A549 (cell line): Measurements from ENCODE around the gene GRK1.

ENCODE experiments used
- CBX2 ChIP-seq: fragments of 200-600 bp; sonication (generic); IDR thresholded peaks from 2 replicates; pipeline ENCODE4 v1.6.1; 2016; ENCODE audit warnings: low read depth, mild to moderate bottlenecking, borderline replicate concordance
- CHD2 ChIP-seq: fragments of 150-350 bp; IDR thresholded peaks from 2 replicates; pipeline ENCODE4 v1.6.1; 2014; ENCODE audit warnings: low read length; ENCODE audit not compliant: partially characterized antibody
- EHMT2 ChIP-seq: fragments of 200-600 bp; sonication (generic); IDR thresholded peaks from 2 replicates; pipeline ENCODE4 v1.6.1; 2016; ENCODE audit warnings: antibody characterized with exemption, low read depth, mild to moderate bottlenecking, moderate library complexity
- EP300 ChIP-seq, 2 experiments: fragments of >200 bp; sonication (Bioruptor Twin); formaldehyde crosslinking; IDR thresholded peaks; 2 replicates in 1 of 2; 3 replicates in 1 of 2; pipeline ENCODE4 v1.6.1; 2016 to 2017
- NPAS2 ChIP-seq: fragments of 250-450 bp; sonication (Bioruptor Pico); IDR thresholded peaks from 2 replicates; pipeline ENCODE4 v1.8.0; 2022; ENCODE audit warnings: mild to moderate bottlenecking, moderate library complexity, borderline replicate concordance
- PHF8 ChIP-seq: fragments of 200-600 bp; sonication (generic); IDR thresholded peaks from 2 replicates; pipeline ENCODE4 v1.6.1; 2016; ENCODE audit warnings: low read depth, mild to moderate bottlenecking, antibody characterized with exemption, moderate library complexity, borderline replicate concordance
- TP53 ChIP-seq: fragments of 250-450 bp; sonication (Bioruptor Pico); IDR thresholded peaks from 2 replicates; pipeline ENCODE4 v1.5.0; 2021; ENCODE audit warnings: mild to moderate bottlenecking, moderate library complexity
- ZFP36 ChIP-seq: fragments of 450-650 bp; IDR thresholded peaks from 2 replicates; pipeline ENCODE4 v1.6.1; 2014; ENCODE audit warnings: borderline replicate concordance; ENCODE audit not compliant: partially characterized antibody
- TF ChIP-seq, protein P1 (sequence below): fragments of >200 bp; sonication (Bioruptor Twin); formaldehyde crosslinking; IDR thresholded peaks from 3 replicates; pipeline ENCODE4 v1.5.1; 2016
- TF ChIP-seq, protein P2 (sequence below): fragments of 450-650 bp; IDR thresholded peaks from 2 replicates; pipeline ENCODE4 v1.6.1; 2014; ENCODE audit warnings: antibody characterized with exemption
- TF ChIP-seq, protein P3 (sequence below): fragments of 200-600 bp; sonication (generic); IDR thresholded peaks from 2 replicates; pipeline ENCODE4 v1.6.1; 2016; ENCODE audit warnings: antibody characterized with exemption, mild to moderate bottlenecking, moderate library complexity
- TF ChIP-seq, protein P4 (sequence below): fragments of 250-450 bp; sonication (Bioruptor Pico); IDR thresholded peaks from 2 replicates; pipeline ENCODE4 v1.5.0; 2021; ENCODE audit warnings: mild to moderate bottlenecking, moderate library complexity, borderline replicate concordance

DNA sequence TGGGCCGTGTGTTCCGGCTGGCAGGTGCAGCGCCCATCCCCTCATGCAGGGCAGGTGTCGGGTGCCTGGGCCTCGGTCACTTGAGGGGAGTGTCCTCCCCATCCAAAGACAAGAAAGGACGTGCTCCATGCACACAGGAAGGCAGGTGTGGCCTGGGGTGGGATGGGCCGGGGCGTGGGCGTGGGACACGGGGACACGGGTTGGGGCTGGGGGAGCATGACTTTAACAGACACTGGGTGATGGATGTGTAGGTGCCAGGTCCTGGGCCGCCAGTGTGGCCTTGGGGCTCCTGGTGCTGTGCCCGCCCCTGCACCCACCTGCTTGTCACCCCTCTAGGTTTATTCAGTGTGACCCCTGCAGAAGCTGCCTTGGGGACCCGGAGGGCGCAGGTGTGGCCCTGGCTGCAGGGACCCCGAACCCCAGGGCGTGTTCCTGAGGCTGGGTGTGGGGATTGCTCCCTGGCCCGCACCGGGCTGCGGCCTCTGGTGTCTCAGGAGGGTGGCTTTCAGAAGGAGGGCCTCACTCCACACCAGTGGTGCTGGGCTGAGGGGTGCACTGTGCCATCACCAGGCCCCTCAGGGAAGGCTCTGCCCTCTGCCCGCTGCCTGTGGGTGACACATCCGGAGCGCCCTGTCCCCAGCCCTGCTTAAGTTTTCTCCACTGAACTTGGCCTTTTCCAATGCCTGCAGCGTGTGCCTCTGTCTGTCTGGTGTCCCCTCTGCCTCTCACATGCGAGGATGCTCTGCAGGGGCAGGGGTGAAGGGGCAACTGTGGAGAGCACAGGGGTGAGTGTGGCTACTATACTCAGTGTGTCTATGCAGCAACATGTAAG is 97.2 kb downstream of the GRK1 start:
- TF ChIP-seq EHMT2, result no peak
- TF ChIP-seq, protein P1, sequence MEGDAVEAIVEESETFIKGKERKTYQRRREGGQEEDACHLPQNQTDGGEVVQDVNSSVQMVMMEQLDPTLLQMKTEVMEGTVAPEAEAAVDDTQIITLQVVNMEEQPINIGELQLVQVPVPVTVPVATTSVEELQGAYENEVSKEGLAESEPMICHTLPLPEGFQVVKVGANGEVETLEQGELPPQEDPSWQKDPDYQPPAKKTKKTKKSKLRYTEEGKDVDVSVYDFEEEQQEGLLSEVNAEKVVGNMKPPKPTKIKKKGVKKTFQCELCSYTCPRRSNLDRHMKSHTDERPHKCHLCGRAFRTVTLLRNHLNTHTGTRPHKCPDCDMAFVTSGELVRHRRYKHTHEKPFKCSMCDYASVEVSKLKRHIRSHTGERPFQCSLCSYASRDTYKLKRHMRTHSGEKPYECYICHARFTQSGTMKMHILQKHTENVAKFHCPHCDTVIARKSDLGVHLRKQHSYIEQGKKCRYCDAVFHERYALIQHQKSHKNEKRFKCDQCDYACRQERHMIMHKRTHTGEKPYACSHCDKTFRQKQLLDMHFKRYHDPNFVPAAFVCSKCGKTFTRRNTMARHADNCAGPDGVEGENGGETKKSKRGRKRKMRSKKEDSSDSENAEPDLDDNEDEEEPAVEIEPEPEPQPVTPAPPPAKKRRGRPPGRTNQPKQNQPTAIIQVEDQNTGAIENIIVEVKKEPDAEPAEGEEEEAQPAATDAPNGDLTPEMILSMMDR, result no peak
- TF ChIP-seq NPAS2 (CRISPR knock-in tag), result no peak
- no peak for TF ChIP-seq TP53
- TF ChIP-seq CHD2, result no peak
- no peak for TF ChIP-seq EP300 (IDR thresholded peaks at IDR 0.05)
- TF ChIP-seq, protein P2, sequence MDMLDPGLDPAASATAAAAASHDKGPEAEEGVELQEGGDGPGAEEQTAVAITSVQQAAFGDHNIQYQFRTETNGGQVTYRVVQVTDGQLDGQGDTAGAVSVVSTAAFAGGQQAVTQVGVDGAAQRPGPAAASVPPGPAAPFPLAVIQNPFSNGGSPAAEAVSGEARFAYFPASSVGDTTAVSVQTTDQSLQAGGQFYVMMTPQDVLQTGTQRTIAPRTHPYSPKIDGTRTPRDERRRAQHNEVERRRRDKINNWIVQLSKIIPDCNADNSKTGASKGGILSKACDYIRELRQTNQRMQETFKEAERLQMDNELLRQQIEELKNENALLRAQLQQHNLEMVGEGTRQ, result no peak
- TF ChIP-seq PHF8, result no peak
- TF ChIP-seq, protein P3, sequence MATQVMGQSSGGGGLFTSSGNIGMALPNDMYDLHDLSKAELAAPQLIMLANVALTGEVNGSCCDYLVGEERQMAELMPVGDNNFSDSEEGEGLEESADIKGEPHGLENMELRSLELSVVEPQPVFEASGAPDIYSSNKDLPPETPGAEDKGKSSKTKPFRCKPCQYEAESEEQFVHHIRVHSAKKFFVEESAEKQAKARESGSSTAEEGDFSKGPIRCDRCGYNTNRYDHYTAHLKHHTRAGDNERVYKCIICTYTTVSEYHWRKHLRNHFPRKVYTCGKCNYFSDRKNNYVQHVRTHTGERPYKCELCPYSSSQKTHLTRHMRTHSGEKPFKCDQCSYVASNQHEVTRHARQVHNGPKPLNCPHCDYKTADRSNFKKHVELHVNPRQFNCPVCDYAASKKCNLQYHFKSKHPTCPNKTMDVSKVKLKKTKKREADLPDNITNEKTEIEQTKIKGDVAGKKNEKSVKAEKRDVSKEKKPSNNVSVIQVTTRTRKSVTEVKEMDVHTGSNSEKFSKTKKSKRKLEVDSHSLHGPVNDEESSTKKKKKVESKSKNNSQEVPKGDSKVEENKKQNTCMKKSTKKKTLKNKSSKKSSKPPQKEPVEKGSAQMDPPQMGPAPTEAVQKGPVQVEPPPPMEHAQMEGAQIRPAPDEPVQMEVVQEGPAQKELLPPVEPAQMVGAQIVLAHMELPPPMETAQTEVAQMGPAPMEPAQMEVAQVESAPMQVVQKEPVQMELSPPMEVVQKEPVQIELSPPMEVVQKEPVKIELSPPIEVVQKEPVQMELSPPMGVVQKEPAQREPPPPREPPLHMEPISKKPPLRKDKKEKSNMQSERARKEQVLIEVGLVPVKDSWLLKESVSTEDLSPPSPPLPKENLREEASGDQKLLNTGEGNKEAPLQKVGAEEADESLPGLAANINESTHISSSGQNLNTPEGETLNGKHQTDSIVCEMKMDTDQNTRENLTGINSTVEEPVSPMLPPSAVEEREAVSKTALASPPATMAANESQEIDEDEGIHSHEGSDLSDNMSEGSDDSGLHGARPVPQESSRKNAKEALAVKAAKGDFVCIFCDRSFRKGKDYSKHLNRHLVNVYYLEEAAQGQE, result no peak
- no peak for TF ChIP-seq ZFP36
- TF ChIP-seq, protein P4, sequence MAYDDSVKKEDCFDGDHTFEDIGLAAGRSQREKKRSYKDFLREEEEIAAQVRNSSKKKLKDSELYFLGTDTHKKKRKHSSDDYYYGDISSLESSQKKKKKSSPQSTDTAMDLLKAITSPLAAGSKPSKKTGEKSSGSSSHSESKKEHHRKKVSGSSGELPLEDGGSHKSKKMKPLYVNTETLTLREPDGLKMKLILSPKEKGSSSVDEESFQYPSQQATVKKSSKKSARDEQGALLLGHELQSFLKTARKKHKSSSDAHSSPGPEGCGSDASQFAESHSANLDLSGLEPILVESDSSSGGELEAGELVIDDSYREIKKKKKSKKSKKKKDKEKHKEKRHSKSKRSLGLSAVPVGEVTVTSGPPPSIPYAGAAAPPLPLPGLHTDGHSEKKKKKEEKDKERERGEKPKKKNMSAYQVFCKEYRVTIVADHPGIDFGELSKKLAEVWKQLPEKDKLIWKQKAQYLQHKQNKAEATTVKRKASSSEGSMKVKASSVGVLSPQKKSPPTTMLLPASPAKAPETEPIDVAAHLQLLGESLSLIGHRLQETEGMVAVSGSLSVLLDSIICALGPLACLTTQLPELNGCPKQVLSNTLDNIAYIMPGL (CRISPR knock-in tag), result no peak
- TF ChIP-seq CBX2, result no peak
